HG03045 (cell line): ENCODE results near the gene VSTM4.

Source experiments
- ATAC-seq: cut with Tn5 transposase; IDR thresholded peaks from one replicate; pipeline ENCODE4 v1.9.1; 2021; ENCODE audit warnings: mild to moderate bottlenecking, moderate library complexity; ENCODE audit not compliant: unreplicated experiment

The VSTM4 gene

DNA sequence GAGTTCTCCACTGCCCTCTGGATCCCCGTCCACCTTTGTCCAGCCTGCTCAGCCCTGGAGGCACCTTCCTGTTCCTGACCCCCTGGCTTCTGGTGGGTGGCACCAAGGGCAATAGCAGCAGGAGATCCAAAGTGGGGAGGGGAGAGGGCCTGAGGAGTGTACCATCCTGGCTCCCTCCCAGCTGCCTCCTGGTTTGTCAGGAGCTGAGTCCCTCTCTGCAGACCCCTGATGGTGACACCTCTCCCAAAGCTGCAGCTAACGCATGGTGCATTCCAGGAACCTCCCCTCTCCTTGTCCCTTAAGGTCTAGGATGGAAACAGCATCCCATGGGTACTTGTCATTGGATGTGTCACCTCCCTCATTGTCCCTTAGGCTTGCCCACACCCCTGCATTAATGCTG is 39.6 kb downstream of the VSTM4 start:
- no peak for ATAC-seq

DNA sequence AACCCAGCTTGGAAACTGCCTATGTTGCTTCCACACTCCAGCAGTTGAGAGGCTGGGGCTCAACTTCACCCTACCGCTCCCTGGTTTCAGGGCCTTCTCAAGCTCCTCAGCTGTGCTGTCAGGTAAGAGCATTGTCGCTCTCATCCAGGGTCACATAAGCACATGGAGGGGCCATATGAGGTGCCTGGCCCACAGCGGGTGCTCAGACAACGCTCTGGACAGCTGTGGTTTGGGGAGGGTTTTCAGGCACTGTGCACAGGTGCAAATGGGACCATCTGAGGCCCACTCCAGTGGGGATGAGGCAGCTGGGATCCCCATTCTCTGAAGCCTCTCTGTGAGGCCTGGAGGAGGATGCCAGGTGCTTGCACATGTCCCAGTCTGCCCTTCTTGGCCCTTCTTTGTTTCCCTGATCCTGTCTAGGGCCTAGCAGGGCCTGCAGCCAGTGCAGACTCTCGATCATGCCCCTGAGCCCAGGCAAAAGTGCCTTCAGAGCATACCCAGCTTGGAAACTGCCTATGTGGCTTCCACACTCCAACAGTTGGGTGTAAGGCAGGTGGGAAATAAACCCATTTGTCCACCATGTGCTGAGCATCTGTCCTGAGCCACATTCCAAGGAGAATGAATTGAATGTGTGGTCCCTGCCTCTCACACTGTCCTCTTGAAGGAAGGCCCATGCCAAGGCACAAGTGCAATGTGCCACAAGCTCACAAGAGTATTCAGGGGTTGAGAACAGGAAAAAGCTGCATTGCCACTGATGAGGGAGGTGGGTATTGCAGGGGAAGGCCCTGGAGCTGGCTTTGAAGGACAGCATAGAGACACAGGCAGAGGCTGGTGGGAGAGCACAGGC is 40.3 kb downstream of the VSTM4 start:
- ATAC-seq = no peak

DNA sequence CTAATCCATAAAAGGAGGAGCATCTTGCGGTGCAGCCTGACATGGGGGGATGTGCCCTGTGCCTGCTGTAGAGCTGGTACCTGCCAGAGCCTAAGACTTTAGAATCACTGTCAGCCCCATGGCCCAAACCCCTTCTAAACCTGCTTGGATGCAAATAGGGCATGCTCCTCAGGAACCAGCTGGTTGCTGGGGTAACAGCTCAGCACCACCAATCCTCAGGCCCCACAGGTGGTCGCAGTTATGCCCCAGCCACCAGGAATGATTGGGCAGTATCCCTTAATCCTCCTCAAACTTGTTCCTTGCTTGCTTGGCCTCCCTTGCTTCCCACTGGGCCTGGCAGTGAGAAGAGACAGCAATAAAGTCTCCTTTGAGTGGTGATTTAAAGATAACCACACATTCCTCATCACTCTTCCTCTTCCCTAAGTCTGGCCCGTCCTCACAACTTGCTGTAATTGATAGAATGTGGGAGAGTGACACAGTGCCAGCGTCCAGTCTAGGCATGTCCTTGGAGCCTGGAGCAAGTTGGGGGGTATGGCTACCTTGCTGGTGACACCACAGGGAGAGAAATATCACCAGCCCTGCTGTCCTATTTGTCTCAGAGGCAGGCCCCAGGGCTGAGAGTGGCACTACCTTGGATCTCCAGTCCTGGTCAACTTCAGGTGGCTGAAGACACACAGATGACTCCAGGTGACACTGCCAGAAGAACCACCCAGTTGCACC is 43.0 kb downstream of the VSTM4 start:
- ATAC-seq = no peak

DNA sequence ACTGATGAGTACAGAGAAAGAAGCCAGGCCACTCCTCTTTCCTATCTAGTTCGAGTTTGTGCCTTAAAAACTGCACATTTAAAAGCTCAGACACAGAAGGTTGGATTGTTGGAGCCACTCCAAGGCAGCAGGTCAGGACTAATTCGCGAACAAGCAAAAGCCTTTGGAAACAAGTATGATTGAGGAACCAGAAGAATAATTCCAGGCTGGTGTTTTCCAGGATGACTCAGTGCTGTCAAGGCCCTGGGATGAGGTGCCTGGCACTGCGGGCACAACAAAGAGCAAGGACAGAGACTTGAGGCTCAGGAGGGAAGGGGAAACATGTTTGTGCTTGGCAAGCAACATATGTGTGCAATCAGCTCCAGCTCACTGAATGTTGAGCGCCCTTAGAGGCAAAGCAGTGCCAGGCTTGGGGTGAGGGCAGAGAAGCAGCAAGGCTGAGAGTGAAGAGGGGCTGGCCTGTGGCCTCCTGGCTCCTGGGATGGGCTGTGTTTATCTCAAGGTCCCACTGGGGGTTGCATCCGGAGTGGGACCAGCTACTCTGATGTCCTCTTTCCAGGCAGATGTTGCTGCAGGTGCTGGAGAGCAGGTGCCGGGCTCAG is 44.1 kb downstream of the VSTM4 start:
- no peak for ATAC-seq

DNA sequence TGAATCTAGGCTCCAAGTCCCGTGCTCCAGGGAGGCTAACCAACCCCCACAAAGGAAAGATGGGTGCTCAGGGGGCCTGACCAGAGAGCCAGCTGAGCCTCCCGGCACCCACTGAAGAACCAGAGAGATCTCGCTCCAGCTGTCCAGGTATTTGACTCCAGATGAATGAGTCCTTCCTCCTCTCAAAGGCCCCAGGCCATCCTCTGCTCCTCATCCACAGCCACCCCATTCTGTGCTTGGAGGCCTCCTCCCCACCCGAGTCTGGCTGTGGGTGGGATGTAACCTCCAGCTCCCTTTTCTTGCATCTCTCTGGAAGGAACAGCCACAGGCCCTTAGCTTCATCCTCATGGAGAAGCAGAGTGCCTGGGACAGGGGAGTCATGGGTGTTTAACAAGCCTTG is 44.6 kb downstream of the VSTM4 start:
- ATAC-seq = no peak

DNA sequence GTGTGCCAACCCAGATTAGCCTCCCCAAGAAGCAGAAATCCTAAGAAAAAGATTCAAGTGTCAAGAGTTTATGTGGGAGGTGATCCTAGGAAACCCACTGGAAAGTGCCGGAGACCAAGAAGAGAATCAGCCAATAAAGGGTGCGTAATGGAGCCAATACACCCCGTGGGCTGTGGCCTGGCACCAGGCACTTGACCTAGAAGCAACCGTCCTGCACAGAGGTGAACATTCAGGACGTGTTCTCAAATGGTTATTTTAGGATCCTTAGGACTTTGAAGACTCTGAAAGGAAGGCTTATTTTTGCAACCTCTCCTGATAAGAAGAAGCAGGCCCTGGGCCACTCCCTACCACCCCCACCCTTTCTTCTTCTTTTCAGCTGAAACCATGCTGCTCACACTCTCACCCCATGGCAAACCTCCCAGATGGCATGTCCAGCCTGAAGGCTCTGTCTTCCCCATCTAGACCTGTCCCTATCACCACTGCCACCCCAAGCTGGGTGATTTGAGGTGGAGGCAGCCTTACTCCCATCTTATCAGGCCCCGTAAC is 46.6 kb downstream of the VSTM4 start:
- no peak for ATAC-seq

DNA sequence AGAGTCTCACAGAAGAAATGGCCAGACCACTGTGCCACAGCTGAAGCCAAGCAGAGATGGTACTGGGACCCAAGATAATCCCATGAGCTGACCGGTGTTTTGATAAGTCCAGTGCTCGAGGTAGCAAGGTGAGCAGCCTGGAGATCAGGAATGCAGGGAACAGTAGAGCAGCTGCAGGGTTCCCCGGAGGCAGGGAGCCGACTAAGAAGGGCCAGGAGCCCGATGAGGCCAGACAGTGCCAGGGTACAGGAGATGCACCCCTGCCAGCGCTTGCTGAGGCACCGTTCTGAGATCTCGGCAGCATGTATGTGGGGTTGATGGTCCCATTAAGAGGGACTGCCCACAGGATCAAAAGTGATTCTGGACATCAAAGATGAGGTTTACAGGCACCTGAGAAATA is 47.1 kb downstream of the VSTM4 start:
- ATAC-seq = no peak

DNA sequence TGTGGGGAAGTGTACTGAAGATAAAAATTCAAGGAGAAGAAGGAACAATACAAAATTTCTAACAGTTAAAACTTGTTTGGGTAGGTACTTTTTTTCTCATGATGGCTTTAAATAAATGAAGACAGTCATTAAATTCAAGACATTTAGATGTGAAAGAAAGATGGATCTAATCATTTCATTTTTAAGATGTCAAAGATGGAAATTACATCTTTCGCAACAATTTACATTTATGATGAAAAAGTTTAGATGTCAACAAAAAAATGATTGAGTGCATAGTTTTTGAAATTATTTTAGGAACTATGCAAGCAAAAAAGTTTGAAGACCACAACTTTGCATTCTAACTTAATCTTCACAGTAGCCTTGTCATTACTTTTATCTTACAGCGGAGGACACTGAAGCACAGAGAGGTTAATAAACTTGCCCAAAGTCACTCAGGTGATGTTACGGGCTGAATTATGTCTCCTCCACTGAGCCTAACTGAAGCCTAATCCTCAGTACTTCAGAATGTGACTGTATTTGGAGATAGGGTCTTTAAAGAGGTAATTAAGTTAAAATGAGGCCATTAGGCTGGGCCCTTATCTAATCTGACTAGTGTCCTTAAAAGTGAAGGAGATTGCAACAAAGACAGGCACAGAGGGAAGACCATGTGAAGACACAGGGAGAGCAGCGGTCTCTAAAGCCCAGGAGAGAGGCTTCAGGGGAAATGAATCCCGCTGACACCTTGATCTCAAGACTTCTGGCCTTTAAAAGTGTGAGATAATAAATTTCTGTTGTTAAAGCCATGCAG is 48.2 kb downstream of the VSTM4 start:
- no peak for ATAC-seq

DNA sequence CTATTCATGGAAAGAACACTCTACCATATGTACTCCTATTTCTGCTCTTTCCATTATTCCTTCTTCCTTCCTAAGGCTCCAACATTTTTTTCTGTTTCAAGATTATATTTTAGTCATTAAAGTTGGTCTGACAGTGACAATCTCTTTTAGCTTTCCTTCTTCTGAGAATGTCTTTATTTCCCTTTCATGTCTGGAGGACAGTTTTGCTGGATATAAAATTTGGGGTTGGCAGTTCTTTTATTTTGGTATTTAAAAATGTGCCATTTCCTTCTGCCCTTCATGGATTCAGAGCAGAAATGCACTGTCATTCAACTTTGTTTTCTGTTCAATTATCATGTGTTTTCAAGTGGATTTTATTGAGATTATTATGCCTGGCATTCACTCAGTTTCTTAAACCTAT is 53.1 kb downstream of the VSTM4 start:
- no peak for ATAC-seq

DNA sequence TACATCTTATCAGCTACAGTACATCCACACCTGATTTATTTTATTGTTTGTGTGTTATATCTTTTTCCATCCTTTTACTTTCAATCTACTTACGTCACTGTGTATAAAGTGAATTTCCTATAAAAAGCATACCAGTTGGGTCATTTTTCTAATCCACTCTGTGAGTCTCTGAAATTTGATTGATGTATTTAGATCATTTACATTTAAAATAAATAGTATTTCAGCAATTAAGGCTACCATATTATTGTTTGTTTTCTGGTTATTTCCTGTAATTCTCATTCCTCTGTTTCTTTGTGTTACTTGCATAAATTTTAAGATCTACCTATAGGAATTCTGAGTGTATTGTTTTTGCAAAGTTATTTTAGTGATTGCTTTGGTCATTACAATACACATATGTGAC is 53.7 kb downstream of the VSTM4 start:
- no peak for ATAC-seq

DNA sequence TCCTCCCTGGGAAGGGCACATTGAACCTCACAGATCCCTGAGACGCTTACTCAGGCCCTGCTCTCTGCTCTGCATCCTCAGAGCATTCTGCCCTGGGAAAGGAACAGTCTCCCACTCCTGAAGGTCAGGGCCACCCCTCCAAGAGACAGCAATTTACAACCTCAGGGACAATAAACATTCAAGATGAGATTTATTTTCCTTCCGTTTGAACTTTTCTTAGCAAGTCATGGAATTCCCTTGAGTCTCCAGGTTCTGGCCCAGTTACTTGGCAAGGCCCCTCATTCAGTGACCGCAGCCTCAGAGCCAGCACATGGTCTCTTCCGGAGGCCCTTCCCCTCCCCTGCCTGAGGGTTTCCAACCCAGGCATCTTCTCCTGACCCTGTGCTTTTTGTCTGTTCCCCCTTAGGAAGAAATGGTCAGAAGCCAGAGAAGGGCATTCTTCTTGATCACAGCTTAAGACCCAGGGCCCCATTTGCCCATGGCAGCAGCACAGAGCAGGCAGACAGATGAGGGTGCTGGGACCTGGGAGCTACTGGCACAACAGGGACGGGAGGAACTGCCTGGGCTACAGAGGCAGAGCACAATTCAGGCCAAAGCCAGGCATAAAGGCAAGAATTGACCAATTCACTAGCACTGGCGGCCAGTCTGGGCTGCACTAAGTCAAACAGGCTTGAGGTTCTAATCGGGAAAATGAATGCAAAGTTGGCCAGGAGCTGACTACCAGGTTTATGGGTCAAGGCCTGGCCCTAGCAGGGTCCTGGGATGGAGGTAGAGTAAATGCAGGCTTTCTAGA is 56.7 kb downstream of the VSTM4 start:
- no peak for ATAC-seq

DNA sequence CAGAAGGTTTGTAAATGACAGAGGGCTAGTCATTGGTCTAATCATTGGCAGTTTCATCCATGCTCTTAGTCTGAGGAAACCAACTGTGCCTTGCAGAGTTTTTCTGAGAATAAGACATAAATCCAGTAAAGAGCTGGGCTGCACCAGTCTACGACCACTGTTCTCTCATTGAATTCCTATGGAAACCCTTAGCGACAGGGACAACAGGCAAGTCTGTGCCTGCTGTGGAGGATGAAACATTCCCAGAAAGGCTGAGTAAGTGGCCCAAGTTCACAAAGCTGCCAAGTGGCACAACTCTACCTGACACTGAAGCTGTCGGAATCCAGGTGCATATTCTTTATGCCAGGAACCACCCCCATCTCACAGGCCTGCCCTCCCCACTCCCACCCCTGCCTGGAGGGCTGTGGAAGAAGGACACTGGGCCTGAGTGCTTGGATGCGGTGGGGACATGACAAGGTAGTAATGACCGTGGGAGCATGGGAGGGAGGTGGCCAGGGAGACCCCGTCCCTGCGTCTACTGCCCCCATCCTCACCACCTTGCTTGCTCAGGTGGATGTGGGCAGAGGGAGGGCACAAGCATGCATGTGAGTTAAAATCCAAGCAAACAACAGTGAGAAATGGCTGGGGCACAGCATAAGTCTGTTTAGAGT is 58.0 kb downstream of the VSTM4 start:
- no peak for ATAC-seq

DNA sequence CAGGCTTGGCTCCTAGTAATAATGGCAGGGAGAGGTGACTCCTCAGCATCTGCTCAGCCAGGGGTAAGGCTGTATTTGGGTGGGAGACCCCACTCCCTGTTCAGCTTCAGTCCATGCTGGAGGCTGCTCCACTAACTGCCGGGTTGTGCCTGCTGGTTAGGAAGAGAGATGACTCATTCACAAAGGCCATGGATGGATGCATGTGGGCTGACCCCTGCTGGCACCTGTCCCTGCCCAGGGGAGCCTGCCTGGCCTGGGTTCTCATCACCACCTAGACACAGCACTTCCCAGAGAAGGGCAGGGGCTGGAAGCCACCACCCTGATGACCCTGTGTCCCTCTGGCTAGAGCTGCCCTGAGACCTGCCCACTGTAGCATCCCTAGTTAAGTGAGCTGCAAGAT is 59.0 kb downstream of the VSTM4 start:
- no peak for ATAC-seq

DNA sequence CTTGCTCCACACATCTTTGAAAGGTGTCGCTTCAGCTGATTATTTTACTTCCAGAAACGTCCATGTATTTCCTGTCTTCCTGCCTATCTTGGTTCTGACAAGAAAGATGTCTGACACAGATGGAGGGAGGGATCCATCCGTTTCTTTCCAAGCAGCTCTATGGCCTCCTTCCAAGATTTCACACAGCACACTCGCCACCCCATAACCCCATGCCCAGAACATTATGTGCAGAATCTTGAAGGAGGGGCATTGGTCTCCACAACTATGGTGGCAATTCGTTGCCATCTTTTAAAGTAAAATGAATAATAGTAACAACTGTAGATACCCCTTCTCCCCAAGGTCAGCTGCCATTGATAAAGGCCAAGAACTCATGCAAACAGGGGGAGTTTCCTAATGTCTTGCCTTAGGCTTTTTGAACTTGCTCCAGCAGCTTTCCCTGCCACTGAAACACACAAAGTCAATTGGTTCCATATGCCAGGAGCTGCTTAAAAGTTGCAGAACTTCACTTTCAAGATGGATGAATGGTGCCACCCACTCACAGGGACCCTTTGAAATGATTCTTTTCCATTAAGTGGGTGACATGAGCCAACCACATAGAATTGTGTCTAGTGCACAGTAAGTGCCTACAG is 60.0 kb downstream of the VSTM4 start:
- ATAC-seq = no peak

DNA sequence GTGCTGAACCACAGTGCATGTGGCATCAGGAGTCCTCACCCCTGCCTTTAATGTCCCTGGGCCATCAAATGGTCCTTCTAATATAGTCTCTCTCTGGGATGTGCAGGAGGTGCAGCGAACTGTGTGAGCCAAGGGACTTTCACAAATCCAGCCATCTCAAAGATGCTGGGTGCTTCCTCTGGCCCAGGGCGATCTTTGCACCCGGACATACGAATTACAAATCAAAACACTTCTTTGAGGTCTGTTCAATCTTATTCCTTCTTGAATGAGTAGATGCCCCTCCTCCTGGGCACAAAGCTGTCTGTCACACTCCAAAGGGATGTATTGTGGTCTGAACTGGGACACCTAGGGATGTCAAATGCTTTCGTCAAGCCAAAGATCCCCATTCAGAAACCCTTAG is 60.6 kb downstream of the VSTM4 start:
- no peak for ATAC-seq

DNA sequence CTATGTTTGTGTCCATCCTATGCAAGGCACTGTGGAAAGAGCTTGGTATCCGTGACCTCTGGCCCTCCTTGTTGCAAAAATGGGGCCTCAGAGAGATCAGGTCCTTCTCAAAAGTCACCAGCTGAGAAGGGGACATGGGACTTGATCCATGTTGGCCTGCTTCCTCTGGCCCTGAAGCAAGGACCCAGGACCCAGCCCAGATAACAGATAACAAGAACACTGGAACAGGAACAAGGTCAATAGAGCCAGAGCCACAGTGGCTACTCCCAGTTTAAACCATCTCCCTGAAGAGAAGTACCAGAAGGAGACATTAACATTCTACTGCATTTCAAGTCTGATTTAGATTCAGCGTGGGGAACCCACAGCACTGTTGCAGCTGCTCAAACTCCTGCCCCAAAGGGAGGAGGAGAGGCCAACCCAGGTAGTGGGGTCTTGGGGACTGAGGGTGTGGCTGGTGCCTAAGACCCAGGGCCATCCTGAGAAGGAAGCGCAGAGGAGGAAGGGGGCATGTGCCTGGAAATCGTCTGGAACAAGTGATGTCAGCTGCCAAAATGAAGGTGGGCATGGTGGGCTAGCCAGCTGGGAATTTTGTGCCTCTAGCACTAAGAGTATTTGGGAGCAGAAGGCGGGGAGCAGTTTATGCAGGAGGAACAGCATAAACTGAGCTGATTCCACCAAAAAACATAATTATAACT is 61.2 kb downstream of the VSTM4 start:
- ATAC-seq = no peak

DNA sequence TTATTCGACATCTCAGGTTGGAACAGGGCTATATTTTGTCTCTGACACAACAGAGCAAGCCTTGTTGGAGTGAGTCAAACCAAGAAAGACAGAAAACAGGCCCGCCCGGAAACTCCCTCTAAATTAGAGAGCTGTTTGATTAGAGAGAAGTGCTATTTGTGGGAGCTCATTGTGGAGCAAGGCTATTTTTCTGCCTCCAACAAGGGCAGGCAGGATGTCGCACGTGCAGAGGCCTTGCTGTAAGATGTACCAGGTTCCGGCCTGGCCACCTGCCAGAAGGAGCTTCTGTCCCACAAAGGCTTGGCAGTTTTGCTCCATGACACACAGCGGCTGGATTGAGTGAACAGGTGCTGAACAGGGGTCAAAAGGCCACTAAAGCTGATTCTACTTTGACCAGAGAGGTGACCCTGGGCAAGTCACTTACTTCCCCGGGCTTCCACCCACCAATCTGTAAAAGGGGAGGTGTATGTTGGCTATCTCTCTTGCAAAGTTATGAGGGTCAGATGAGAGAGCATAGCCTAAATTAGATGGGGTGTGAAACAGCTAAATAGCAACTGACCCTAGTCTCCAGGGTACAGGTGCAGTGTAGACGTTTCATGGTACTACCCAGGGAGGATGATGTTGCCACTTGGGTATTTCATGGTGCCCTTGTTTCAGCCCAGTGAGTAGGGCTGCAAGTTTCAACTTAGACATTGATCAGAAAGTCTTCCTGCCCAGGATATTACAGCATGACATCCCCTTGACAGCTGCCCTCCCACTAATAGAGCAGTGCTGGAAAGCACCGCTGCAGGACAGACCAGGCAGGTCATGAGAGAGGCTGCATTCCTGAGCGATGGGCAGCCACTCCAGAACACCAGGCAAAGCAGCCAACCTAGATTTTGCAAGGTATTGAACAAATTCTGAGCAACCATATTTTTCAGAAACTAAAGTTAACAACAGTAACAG is 62.0 kb downstream of the VSTM4 start:
- ATAC-seq = no peak

DNA sequence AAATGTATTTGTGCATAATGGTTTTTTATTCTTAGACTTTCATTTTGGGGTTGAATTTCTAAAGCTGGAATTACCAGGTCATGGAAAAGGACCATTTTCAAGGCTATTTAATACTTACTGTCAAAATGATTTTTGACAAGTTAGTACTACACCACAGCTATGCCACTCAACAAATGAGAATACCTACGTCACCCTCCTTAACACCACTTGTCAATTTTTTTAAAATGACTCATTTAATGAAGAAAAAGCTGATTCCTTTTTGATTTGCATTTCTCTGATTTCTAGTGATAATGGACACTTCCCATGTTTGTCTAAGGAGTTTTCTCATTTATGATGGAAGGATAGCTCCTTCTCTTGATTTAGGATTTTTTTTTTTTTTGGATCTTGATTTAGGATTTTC is 63.3 kb downstream of the VSTM4 start:
- no peak for ATAC-seq
